Common myeloid progenitor, CD34-positive (primary cell): Measurements from ENCODE around the gene UBAP1.
"Not testable (repeated sequence)": the region's sequence is repeated elsewhere in the genome, so short reads cannot be mapped to it uniquely, and the experiment has no call there.

ENCODE experiments used
- CTCF ChIA-PET: fragments of 350-600 bp; sonication (Branson Sonifier 250); formaldehyde crosslinking; loops from one replicate; lab custom pipeline; 2021; ENCODE audit warnings: antibody characterized with exemption; lab: Charles Lee
- POLR2A ChIA-PET: fragments of 350-600 bp; sonication (Branson Sonifier 250); formaldehyde crosslinking; loops from one replicate; lab custom pipeline; 2021; ENCODE audit warnings: antibody characterized with exemption; lab: Charles Lee
- DNase-seq, 3 donors: peaks; one replicate each; pipeline versions ENCODE4 v3.0.0 to v3.0.0-alpha.2; 2013
- H3K27ac ChIP-seq, 2 experiments: 1 replicate in 1 of 2; 2 replicates in 1 of 2; pipeline ENCODE4 v1.7.0; 2013; ENCODE audit warnings: inconsistent platforms in 2 of 2, low read length in 2 of 2, mild to moderate bottlenecking in 2 of 2, low read depth in 1 of 2, moderate library complexity in 1 of 2; ENCODE audit not compliant: severe bottlenecking in 2 of 2, insufficient read depth in 1 of 2, poor library complexity in 1 of 2
- H3K27me3 ChIP-seq, 5 experiments: replicated peaks in 2 of 5; 1 replicate in 3 of 5; 2 replicates in 2 of 5; pipeline versions ENCODE4 v1.6.1 to v1.7.0; 2013; ENCODE audit warnings: low read length in 4 of 5, mild to moderate bottlenecking in 2 of 5, moderate library complexity in 2 of 5, inconsistent platforms in 1 of 5; ENCODE audit not compliant: insufficient read depth in 5 of 5, control insufficient read depth in 4 of 5
- H3K36me3 ChIP-seq, 4 experiments: 1 replicate in 2 of 4; 2 replicates in 2 of 4; pipeline versions ENCODE4 v1.6.1 to v1.7.0; 2013; ENCODE audit warnings: low read length in 3 of 4, control low read depth in 1 of 4, mild to moderate bottlenecking in 1 of 4; ENCODE audit not compliant: control insufficient read depth in 4 of 4, insufficient read depth in 4 of 4
- H3K4me1 ChIP-seq, 4 experiments: 1 replicate in 3 of 4; 2 replicates in 1 of 4; pipeline versions ENCODE4 v1.6.1 to v1.7.1; 2013; ENCODE audit warnings: low read length in 3 of 4, mild to moderate bottlenecking in 3 of 4, control low read depth in 1 of 4, inconsistent platforms in 1 of 4, moderate library complexity in 1 of 4; ENCODE audit not compliant: control insufficient read depth in 4 of 4, insufficient read depth in 4 of 4; ENCODE audit errors: control extremely low read depth in 1 of 4
- H3K4me3 ChIP-seq, 7 experiments: 1 replicate in 4 of 7; 2 replicates in 3 of 7; pipeline versions ENCODE4 v1.5.1 to v1.7.0; 2013; ENCODE audit warnings: mild to moderate bottlenecking in 7 of 7, low read length in 6 of 7, moderate library complexity in 6 of 7, inconsistent platforms in 2 of 7, low read depth in 2 of 7, control low read depth in 1 of 7; ENCODE audit not compliant: insufficient read depth in 4 of 7, control insufficient read depth in 1 of 7; ENCODE audit errors: extremely low read depth in 1 of 7
- H3K9me3 ChIP-seq, 5 experiments: 1 replicate in 4 of 5; 2 replicates in 1 of 5; pipeline versions ENCODE4 v1.6.1 to v1.7.1; 2013; ENCODE audit warnings: low read length in 4 of 5, mild to moderate bottlenecking in 2 of 5, inconsistent platforms in 1 of 5, low read depth in 1 of 5, moderate library complexity in 1 of 5; ENCODE audit not compliant: control insufficient read depth in 4 of 5, insufficient read depth in 2 of 5; ENCODE audit errors: control extremely low read depth in 1 of 5
- WGBS: methylation state at CpG from one replicate; pipeline ENCODE4 v1.1.5; 2013; ENCODE audit not compliant: insufficient coverage; 5-methylcytosine and 5-hydroxymethylcytosine counted together

The UBAP1 gene

GRCh38 chr9:34219421-34219820, 40.6 kb downstream of the UBAP1 start:
- CTCF ChIA-PET = no interaction called here
- H3K27me3 ChIP-seq = no peaks in the 10 kb centered on the region
- no peaks in the 10 kb centered on the region for H3K4me1 ChIP-seq
- WGBS = no CpG with 5 or more reads among the region's 1 CpG
- no peaks in the 10 kb centered on the region for H3K9me3 ChIP-seq
- POLR2A ChIA-PET = no interaction called here
- peaks cover 0 to 6% (median 3%) of the 10 kb centered on the region in 4 experiments for H3K36me3 ChIP-seq
- H3K27ac ChIP-seq = no peak overlapping the region
- no peak overlapping the region for H3K4me3 ChIP-seq
- DNase-seq = no peak

DNA sequence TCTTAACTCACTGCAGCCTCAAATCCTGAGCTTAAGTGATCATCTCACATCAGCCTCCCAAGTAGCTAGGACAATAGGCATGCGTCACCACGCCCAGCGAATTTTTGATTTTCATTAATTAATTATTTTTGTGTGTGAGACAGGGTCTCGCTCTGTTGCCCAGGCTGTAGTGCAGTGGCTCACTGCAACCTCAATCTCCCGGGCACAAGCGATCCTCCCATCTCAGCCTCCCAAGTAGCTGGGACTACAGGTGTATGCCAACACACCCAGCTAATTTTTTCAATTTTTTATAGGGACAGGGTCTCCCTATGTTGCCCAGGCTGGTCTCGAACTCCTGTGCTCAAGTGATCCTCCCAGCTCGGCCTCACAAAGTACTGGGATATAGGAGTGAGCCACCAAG, 41.4 kb downstream of the UBAP1 start:
- no peak for DNase-seq
- WGBS = 98% methylated on average over 5 of the region's 8 CpGs
- ChIA-PET CTCF (interaction anchor here (1.7 kb wide), 1 partner anchor 10 kb away, joined by 6 read pairs; no protein-coding TSS in a partner anchor), POLR2A (no interaction called here)
- H3K36me3 ChIP-seq = peaks cover 0 to 6% (median 4%) of the 10 kb centered on the region in 4 experiments
- H3K4me1 ChIP-seq = no peaks in the 10 kb centered on the region
- no peaks in the 10 kb centered on the region for H3K9me3 ChIP-seq
- H3K27me3 ChIP-seq = no peaks in the 10 kb centered on the region
- H3K27ac ChIP-seq = no peak overlapping the region
- no peak overlapping the region for H3K4me3 ChIP-seq

GRCh38 chr9:34224349-34224748, 45.5 kb downstream of the UBAP1 start:
- POLR2A ChIA-PET = no interaction called here
- Histone ChIP-seq H3K9me3 (no peaks in the 10 kb centered on the region), H3K36me3 (peaks cover 0 to 6% (median 5%) of the 10 kb centered on the region in 4 experiments), H3K4me1 (no peaks in the 10 kb centered on the region), H3K27ac (no peak overlapping the region), H3K27me3 (no peaks in the 10 kb centered on the region), H3K4me3 (no peak overlapping the region)
- DNase-seq = no peak
- 97% methylated on average over 12 of the region's 12 CpGs for WGBS
- CTCF ChIA-PET = interaction anchor here (1.0 to 1.4 kb wide), 3 partner anchors 8 to 65 kb away, joined by 3 to 4 read pairs (median 3); no protein-coding TSS in a partner anchor

GRCh38 chr9:34226144-34226760, 47.4 kb downstream of the UBAP1 start:
- not testable (repeated sequence) for H3K27ac ChIP-seq, H3K4me3 ChIP-seq, H3K27me3 ChIP-seq, DNase-seq, H3K9me3 ChIP-seq, H3K36me3 ChIP-seq, H3K4me1 ChIP-seq
- 100% methylated on average over 5 of the region's 9 CpGs for WGBS
- CTCF ChIA-PET = interaction anchor here (0.6 to 2.3 kb wide), 3 partner anchors 10 to 32 kb away, joined by 3 to 10 read pairs (median 4); no protein-coding TSS in a partner anchor
- POLR2A ChIA-PET = interaction anchor here (0.7 kb wide), 1 partner anchor 35 kb away, joined by 6 read pairs; no protein-coding TSS in a partner anchor

DNA sequence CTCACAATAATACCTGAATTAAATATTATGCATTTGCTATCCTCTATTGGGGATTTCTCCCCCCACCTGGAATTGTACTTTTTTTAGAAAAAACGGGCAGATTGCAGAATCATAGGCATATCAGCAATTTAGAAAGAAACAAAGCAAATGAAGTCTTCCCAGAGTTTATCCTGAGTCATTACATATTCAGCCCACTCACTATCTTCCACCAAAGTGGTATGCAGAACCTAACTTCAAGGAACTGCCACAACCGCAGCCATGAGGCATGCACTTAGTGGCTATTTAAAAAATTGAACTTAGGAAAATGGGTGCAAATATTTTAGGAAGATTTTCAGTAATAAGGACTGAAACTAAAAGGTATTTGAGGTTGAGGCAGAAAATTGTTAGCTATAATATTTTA, 48.6 kb downstream of the UBAP1 start:
- no peaks in the 10 kb centered on the region for H3K4me1 ChIP-seq
- no peak for DNase-seq
- CTCF ChIA-PET = interaction anchor here (1.0 to 2.3 kb wide), 2 partner anchors 9 to 22 kb away, joined by 3 to 10 read pairs; no protein-coding TSS in a partner anchor
- no peaks in the 10 kb centered on the region for H3K9me3 ChIP-seq
- H3K27ac ChIP-seq = no peak overlapping the region
- WGBS = 90% methylated on average over 2 of the region's 2 CpGs
- peaks cover 0 to 11% (median 5%) of the 10 kb centered on the region in 4 experiments for H3K36me3 ChIP-seq
- H3K27me3 ChIP-seq = no peaks in the 10 kb centered on the region
- POLR2A ChIA-PET = no interaction called here
- no peak overlapping the region for H3K4me3 ChIP-seq

DNA sequence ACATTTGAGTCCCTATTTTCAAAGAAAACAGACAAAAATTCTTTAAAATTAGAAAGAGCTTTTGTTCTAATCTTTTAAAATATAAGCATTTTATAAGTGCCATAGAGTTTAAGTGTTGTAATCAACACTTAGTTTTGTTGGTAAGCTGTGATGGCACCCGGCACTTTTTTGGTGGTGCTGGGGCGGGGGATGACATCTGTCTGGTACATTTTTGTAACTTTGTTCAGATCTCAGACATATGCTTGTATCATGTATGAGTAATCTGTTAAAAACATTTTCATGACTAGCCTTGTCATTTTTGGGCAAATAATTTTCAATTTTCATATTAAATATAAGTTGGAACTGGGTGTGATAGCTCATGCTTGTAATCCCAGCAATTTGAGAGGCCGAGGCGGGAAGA, 51.7 kb downstream of the UBAP1 start:
- Histone ChIP-seq H3K27me3 (no peaks in the 10 kb centered on the region), H3K4me1 (no peaks in the 10 kb centered on the region), H3K4me3 (no peak overlapping the region), H3K36me3 (peaks cover 0 to 16% (median 8%) of the 10 kb centered on the region in 4 experiments), H3K27ac (no peak overlapping the region), H3K9me3 (no peaks in the 10 kb centered on the region)
- 100% methylated on average over 2 of the region's 4 CpGs for WGBS
- ChIA-PET POLR2A (no interaction called here), CTCF (interaction anchor here (0.8 to 3.3 kb wide), 3 partner anchors 10 to 105 kb away, joined by 3 to 14 read pairs (median 6); no protein-coding TSS in a partner anchor)
- no peak for DNase-seq

- WGBS = 100% methylated on average over 1 of the region's 2 CpGs
- DNase-seq = no peak
- no peaks in the 10 kb centered on the region for H3K4me1 ChIP-seq
- no peaks in the 10 kb centered on the region for H3K9me3 ChIP-seq
- ChIA-PET POLR2A (no interaction called here), CTCF (interaction anchor here (1.1 to 3.3 kb wide), 2 partner anchors 8 to 20 kb away, joined by 3 to 14 read pairs; no protein-coding TSS in a partner anchor)
- no peaks in the 10 kb centered on the region for H3K27me3 ChIP-seq
- no peak overlapping the region for H3K4me3 ChIP-seq
- H3K27ac ChIP-seq = no peak overlapping the region
- peaks cover 5 to 26% (median 17%) of the 10 kb centered on the region in 4 experiments for H3K36me3 ChIP-seq
These were observed 53.4 kb downstream of the UBAP1 start for GRCh38 chr9:34232201-34232600.
